ACC112 (cell line): ENCODE measurements around the gene CHSY1.

ENCODE experiments used
- H2AFZ ChIP-seq: fragments of 200-600 bp; sonication (generic); one replicate; pipeline ENCODE4 v1.6.0; 2017; ENCODE audit warnings: antibody characterized with exemption, low read length; ENCODE audit not compliant: unreplicated experiment
- H3K27ac ChIP-seq: fragments of 200-600 bp; sonication (generic); 2 replicates; pipeline ENCODE4 v1.5.1; 2014; ENCODE audit warnings: low read depth, mild to moderate bottlenecking, antibody characterized with exemption, low read length, moderate library complexity
- H3K27me3 ChIP-seq: fragments of 200-600 bp; sonication (generic); 2 replicates; pipeline ENCODE4 v1.6.1; 2014; ENCODE audit warnings: mild to moderate bottlenecking, antibody characterized with exemption, low read length, moderate library complexity, mixed read lengths; ENCODE audit not compliant: insufficient read depth
- H3K36me3 ChIP-seq: fragments of 200-600 bp; sonication (generic); 2 replicates; pipeline ENCODE4 v1.6.1; 2016; ENCODE audit warnings: mild to moderate bottlenecking, antibody characterized with exemption, low read length, moderate library complexity, mixed read lengths; ENCODE audit not compliant: insufficient read depth
- H3K4me1 ChIP-seq: fragments of 200-600 bp; sonication (generic); one replicate; pipeline ENCODE4 v1.6.1; 2016; ENCODE audit warnings: low read length, mixed read lengths; ENCODE audit not compliant: insufficient read depth, unreplicated experiment, control insufficient read depth
- H3K4me3 ChIP-seq: fragments of 200-600 bp; sonication (generic); 2 replicates; pipeline ENCODE4 v1.5.1; 2014; ENCODE audit warnings: mild to moderate bottlenecking, low read depth, low read length
- H3K79me2 ChIP-seq: fragments of 200-600 bp; sonication (generic); one replicate; pipeline ENCODE4 v1.6.0; 2016; ENCODE audit warnings: low read length; ENCODE audit not compliant: control insufficient read depth, unreplicated experiment, insufficient read depth

Gene CHSY1

GRCh38 chr15:101193806-101194545 is 57.9 kb downstream of the CHSY1 start:
- Histone ChIP-seq H3K4me3 (peak overlapping the region; percentile 66), H3K4me1 (peaks cover 70% of the 10 kb centered on the region), H3K36me3 (no peaks in the 10 kb centered on the region), H3K27me3 (no peaks in the 10 kb centered on the region), H3K27ac (peak overlapping the region; percentile 96), H2AFZ (no peak overlapping the region), H3K79me2 (peaks cover 98% of the 10 kb centered on the region)

- peaks cover 96% of the 10 kb centered on the region for H3K79me2 ChIP-seq
- no peaks in the 10 kb centered on the region for H3K36me3 ChIP-seq
- H3K27ac ChIP-seq = peak overlapping the region; percentile 96
- H3K27me3 ChIP-seq = no peaks in the 10 kb centered on the region
- peaks cover 66% of the 10 kb centered on the region for H3K4me1 ChIP-seq
- no peak overlapping the region for H2AFZ ChIP-seq
- peak overlapping the region; percentile 66 for H3K4me3 ChIP-seq
Measured at GRCh38 chr15:101193120-101193644, 58.7 kb downstream of the CHSY1 start.

GRCh38 chr15:101192081-101192480 is 59.8 kb downstream of the CHSY1 start:
- Histone ChIP-seq H2AFZ (no peak overlapping the region), H3K4me3 (no peak overlapping the region), H3K79me2 (peaks cover 96% of the 10 kb centered on the region), H3K27me3 (no peaks in the 10 kb centered on the region), H3K36me3 (no peaks in the 10 kb centered on the region), H3K4me1 (peaks cover 72% of the 10 kb centered on the region), H3K27ac (peak overlapping the region; percentile 96)

GRCh38 chr15:101191242-101191641 is 60.6 kb downstream of the CHSY1 start:
- Histone ChIP-seq H3K4me1 (peaks cover 81% of the 10 kb centered on the region), H3K36me3 (no peaks in the 10 kb centered on the region), H3K27me3 (no peaks in the 10 kb centered on the region), H3K27ac (peak overlapping the region; percentile 96), H3K79me2 (peaks cover 96% of the 10 kb centered on the region), H3K4me3 (no peak overlapping the region), H2AFZ (no peak overlapping the region)

DNA sequence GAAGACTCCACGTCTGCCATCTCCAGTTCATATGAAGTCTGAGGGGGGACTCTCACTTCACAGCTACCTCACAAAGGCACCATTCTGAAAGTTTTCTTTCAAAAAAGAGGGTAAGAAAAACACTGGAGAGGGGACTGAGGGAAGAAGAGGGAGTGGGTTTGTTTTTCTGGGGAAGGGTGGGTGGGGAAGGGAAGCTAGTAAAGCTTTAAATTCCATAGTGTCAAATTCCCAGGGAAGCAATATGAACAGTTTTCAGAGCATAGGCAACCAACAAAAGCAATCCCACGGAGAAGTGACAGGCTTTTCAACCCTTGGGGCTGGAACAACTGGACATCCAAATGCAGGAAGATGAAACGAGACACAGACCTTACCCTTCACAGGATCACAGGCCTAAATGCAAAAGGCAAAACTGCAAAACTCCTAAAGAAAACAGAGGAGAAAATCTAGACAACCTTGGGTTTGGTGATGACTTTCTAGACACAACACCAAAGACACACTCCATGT is 61.7 kb downstream of the CHSY1 start:
- peak overlapping the region; percentile 96 for H3K27ac ChIP-seq
- peak overlapping the region; percentile 70; the same call in 1 of the 2 replicates for H3K4me3 ChIP-seq
- H2AFZ ChIP-seq = no peak overlapping the region
- peaks cover 80% of the 10 kb centered on the region for H3K4me1 ChIP-seq
- H3K79me2 ChIP-seq = peaks cover 97% of the 10 kb centered on the region
- no peaks in the 10 kb centered on the region for H3K36me3 ChIP-seq
- no peaks in the 10 kb centered on the region for H3K27me3 ChIP-seq

DNA sequence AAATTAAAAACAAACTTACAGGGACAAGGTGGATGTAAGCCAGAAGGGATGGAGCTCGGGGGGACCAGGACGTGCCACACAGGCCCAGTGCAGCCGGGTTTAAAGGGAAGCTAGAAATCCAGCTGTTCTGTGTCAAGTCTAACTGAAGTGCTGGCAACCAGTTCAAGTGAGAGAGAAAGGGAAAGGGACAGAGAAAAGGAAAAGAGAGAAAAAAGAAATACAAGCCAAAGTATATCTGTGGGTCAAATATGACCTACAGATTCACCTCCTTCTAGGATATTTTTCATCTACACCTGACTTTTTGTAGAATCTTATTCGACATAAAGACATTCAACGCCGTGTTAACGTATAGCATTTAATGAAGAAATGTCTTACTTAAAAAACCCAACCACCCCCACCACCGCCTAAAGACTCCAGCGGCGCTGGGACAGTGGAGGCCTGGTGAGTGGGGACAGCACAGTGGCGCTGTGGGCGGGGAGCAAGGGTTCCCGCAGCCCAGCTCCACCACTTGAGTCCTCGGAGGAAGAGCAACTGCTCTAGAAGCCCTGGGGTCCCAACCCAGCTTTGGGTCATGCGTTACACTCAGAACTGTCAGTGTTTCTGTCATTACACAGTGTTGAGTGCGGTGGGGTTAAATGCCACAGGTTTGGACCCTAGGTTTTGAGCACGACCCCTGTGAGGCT is 62.3 kb downstream of the CHSY1 start:
- Histone ChIP-seq H3K79me2 (peaks cover 97% of the 10 kb centered on the region), H3K36me3 (no peaks in the 10 kb centered on the region), H3K27ac (peak overlapping the region; percentile 96), H3K4me1 (peaks cover 76% of the 10 kb centered on the region), H3K27me3 (no peaks in the 10 kb centered on the region), H2AFZ (no peak overlapping the region), H3K4me3 (peak overlapping the region; percentile 70)

GRCh38 chr15:101188637-101189408 is 63.0 kb downstream of the CHSY1 start:
- Histone ChIP-seq H3K4me3 (peak overlapping the region; percentile 70), H3K4me1 (peaks cover 69% of the 10 kb centered on the region), H3K27me3 (no peaks in the 10 kb centered on the region), H2AFZ (no peak overlapping the region), H3K36me3 (no peaks in the 10 kb centered on the region), H3K79me2 (peaks cover 93% of the 10 kb centered on the region), H3K27ac (peak overlapping the region; percentile 96)

DNA sequence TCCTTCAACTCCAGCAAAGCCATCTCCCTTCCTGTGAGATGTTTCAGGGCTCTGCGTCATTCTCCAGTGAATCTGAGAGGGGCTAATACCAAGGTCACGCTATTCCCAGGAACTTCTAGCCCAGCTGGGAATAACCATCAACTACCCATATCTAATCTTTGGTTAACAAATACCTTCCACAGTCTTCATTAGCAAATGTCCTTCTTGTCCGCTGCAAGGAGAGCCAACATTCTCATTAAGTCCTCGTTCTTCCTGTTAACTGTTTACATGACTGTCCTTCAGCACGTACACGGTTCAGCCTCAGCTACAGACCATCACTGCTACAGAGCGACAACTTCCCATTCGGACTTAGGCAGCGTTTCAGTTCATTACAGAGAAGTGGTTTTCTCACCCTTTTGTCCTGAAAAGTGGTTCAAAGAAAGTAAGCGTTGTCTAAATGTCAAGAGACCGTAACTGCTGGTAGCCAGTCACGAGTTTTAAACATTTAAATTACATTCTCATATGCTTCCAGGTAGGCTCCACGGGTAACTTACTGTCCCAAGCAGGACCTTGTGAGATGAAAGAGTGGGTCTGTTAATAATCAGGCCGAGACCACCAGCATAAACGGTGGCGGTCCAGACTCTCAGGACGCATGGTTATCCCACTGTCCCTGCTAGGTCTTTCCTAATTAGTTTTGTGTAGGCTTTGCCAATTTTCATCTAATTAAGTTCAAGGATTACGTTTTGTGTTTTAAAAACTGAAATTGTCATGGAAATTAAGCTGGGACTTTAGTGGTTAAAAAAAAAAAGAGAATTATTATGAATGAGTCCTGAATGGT is 63.8 kb downstream of the CHSY1 start:
- H3K4me1 ChIP-seq = peaks cover 61% of the 10 kb centered on the region
- H3K79me2 ChIP-seq = peaks cover 93% of the 10 kb centered on the region
- H3K27ac ChIP-seq = peak overlapping the region; percentile 96
- H3K27me3 ChIP-seq = no peaks in the 10 kb centered on the region
- peaks cover 5% of the 10 kb centered on the region; the same call in 1 of the 2 replicates for H3K36me3 ChIP-seq
- H3K4me3 ChIP-seq = peak overlapping the region; percentile 70
- H2AFZ ChIP-seq = no peak overlapping the region

GRCh38 chr15:101185770-101186169 is 66.1 kb downstream of the CHSY1 start:
- Histone ChIP-seq H3K27me3 (no peaks in the 10 kb centered on the region), H3K36me3 (peaks cover 19% of the 10 kb centered on the region; the same call in 1 of the 2 replicates), H2AFZ (no peak overlapping the region), H3K4me3 (no peak overlapping the region), H3K27ac (no peak overlapping the region), H3K4me1 (peaks cover 40% of the 10 kb centered on the region), H3K79me2 (peaks cover 93% of the 10 kb centered on the region)
